GM18951 (cell line): ENCODE results near the gene ADGRB3.

Experiments
- POLR2A ChIP-seq: IDR thresholded peaks from 4 replicates; pipeline ENCODE4 v1.6.1; 2011; ENCODE audit warnings: mild to moderate bottlenecking; ENCODE audit not compliant: insufficient read length, insufficient read depth; ENCODE audit errors: extremely low read depth
- in situ Hi-C: fragments of 300-500 bp; cut with MboI; formaldehyde crosslinking; loops from one replicate; pipeline ENCODE4 v1.12.0; 2022; ENCODE audit warnings: low sequenced_read_pairs, mixed read lengths, inconsistent platforms; ENCODE audit not compliant: unreplicated experiment

The ADGRB3 gene

GRCh38 chr6:69061066-69061465 is 426.0 kb downstream of the ADGRB3 start:
- in situ Hi-C loops: no loop called here
- no peak for TF ChIP-seq POLR2A

DNA sequence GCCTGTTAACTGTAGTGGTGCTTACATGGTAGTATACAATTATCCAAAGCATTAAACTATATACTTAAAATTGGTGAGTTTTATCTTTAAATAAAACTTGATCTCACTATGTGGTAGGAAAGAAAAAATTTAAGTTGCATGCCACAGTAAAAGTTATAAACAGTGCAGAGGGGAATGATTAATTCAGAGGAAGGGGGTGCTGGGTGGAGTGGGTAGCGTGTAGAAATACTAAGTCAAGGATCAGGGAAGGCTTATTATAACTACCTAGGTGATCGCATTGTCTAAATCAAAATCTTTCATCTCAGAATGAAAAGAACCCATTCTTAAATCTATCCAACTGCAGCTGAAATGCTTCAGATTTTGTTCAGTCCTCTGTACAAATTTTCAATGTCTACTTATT is 428.3 kb downstream of the ADGRB3 start:
- no peak for TF ChIP-seq POLR2A
- in situ Hi-C loops: no loop called here

GRCh38 chr6:69064226-69064625 is 429.1 kb downstream of the ADGRB3 start:
- in situ Hi-C loops: no loop called here

DNA sequence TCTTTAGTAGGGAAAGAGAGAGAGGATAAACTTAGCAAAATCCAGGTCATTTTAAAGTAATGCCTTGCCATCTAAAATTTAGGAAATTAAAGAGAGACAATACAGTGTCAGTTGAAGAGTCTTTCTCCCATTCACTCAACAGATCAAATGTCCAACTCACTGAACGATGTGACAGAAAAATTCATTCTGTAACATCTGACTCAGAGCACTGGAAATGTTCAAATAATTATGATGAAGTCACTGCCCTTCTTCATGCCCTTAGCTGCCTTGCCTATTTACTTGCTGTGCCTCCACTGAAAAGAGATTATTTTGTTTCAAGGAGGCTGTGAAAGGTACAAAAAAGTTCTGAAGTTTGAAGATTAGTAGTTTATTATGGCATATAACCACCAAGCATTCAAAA is 434.8 kb downstream of the ADGRB3 start:
- in situ Hi-C loops: no loop called here
- no peak for TF ChIP-seq POLR2A

More at GRCh38 chr6:69064226-69064625, 429.1 kb downstream of the ADGRB3 start:
- TF ChIP-seq POLR2A: no peak

DNA sequence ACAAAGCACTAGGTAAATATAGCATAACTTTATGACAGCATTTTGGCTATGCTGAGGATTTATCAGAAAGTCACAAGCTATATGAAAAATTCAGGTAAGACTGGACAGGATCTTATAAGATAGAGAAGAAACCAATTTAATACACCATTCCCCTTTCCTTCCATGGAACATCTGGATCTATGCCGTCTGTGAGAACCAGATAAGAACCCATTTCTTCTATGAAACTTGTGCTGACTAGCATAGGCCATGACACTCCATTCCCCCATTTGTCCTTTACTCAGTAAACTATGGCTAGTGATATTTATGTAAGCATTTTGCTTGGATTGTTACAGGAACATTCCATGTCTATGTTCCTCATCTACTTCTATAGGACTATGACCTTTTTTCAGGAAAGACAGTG is 437.7 kb downstream of the ADGRB3 start:
- in situ Hi-C loops: no loop called here
- TF ChIP-seq POLR2A: no peak

- in situ Hi-C loops: no loop called here
- no peak for TF ChIP-seq POLR2A
These were observed 449.8 kb downstream of the ADGRB3 start for GRCh38 chr6:69084746-69085335.

DNA sequence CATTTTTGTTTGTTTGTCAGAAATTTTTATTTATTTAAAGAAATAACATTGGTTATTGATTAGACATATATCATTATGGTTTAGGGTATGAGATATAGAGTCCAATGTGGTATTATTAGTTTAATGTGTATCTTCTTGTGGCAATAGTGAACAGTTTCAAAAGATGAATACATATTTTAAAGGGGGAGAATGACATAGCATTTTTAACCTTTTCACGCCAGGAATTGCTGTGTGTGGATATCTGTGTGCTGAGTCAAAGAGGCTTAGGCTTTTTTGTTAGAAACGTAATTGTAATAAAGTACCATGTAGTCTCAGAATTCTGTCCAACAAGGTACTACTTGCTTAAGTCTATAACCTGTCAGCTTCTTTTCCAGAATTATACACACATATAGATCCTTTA is 451.6 kb downstream of the ADGRB3 start:
- in situ Hi-C loops: no loop called here

GRCh38 chr6:69089539-69089938 is 454.5 kb downstream of the ADGRB3 start:
- in situ Hi-C loops: no loop called here
- no peak for TF ChIP-seq POLR2A

More for the DNA sequence above, 451.6 kb downstream of the ADGRB3 start:
- no peak for TF ChIP-seq POLR2A

DNA sequence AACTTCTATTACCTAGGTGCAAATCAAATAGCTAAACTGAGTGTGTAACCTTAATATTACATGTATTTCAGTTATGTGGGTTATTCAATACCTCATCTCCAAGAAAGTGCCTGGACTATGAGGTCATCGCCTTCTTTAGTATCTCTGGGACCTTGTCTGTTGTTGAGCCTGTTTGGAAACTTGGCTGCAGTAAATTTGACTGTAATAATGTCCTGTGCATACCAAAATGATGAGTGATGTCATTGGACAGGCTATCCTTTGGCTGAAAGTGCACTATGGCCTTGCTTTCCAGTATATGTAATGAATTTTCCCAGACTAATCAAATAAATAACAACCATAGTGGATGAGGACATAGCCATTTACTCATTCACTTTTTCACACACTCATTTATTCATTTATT is 455.1 kb downstream of the ADGRB3 start:
- in situ Hi-C loops: no loop called here

GRCh38 chr6:69096681-69097080 is 461.6 kb downstream of the ADGRB3 start:
- TF ChIP-seq POLR2A: no peak
- in situ Hi-C loops: no loop called here

More for the DNA sequence above, 455.1 kb downstream of the ADGRB3 start:
- no peak for TF ChIP-seq POLR2A

DNA sequence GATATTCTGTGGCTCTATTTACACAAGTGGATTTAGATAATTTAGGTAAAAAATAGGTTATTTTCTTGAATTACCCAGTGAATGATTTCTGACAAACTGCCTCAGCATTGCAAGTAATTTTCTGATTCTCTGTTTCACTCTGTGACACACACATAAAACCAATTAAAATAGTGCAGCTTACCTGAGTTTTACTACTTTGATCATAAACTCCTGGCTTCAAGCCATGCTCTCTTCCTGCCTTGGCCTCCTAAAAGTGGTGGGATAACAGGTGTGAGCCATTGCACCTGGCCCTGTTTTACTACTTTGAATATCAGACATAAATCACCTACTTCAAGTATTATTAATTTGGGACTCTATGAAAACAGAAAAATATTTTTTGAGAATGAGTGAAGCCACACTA is 462.9 kb downstream of the ADGRB3 start:
- in situ Hi-C loops: no loop called here
- TF ChIP-seq POLR2A: no peak

DNA sequence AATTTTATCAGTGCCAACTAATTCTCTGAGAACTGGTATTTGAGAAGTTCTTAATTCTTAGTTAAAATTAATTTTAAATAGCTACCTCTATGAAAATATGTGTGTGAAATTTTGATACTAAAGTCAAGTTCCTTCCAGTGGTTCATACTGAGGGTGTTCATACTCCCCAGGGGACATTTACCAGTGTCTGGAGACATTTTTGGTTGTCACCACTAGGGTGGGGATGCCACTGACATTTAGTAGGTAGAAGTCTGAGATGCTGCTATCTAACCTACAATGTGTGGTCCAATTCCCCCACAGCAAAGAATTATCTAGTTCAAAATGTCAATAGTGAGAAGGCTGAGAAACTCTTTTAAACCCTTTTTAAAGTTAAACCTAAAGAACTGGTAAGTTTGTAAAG is 463.8 kb downstream of the ADGRB3 start:
- no peak for TF ChIP-seq POLR2A
- in situ Hi-C loops: no loop called here

DNA sequence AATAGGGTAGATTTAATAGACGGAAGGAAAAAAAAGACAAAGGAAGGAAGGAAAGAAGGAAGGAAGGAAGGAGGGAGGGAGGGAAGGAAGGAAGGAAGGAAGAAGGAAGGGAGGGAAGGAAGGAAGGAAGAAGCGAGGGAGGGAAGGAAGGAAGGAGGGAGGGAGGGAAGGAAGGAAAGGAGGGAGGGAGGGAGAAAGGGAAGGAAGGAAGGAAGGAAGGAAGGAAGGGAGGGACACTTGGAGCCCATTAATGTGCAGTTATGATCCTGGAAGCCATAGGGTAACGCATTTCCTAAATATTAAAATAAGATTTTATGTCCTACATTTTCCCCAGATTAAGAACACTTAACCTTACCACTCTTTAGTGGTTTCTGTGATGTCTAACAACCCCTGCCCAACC is 465.7 kb downstream of the ADGRB3 start:
- TF ChIP-seq POLR2A: no peak
- in situ Hi-C loops: no loop called here

DNA sequence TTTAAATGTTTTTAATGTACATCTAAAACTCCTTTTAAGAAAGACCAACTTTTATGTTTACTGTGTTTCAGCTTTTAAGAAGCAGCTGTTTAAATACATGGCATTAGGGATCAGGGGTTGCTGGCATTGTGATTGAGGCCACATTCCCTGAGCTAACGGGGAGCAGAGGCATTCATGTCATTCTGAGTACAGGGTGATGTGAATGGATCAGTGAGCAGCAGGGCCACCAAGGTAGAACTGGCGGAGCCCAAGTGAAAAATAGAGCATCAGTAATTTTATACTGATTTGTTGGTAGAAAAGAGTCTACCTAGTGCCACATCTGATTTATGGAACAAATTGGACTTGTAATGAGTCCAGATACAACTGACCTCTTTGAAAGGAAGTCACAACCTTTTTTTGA is 467.3 kb downstream of the ADGRB3 start:
- in situ Hi-C loops: no loop called here
- no peak for TF ChIP-seq POLR2A

GRCh38 chr6:69105288-69105687 is 470.2 kb downstream of the ADGRB3 start:
- TF ChIP-seq POLR2A: no peak
- in situ Hi-C loops: no loop called here

GRCh38 chr6:69106511-69106910 is 471.4 kb downstream of the ADGRB3 start:
- in situ Hi-C loops: no loop called here
- TF ChIP-seq POLR2A: no peak

GRCh38 chr6:69111301-69111700 is 476.2 kb downstream of the ADGRB3 start:
- in situ Hi-C loops: no loop called here
- TF ChIP-seq POLR2A: no peak
